ENCODE measurements around the gene ACTR1A. TPM values are rescaled to one million over a fixed set of nuclear protein-coding genes. Genes with fewer than 3 reads are reported as not detected.

The ACTR1A gene
- 139 and 144 TPM in 2 replicates for total RNA-seq
- long read RNA-seq, transcript ACTR1A-201 (11 exons, 2,829 nt): major isoform, 157 of 194 reads
- long read RNA-seq, partial matches to known transcripts: 12 of 194 reads
- long read RNA-seq, other reads (novel, unspliced or antisense): 24 of 194 reads

GRCh38 chr10:102502337-102503151 lies at the start of gene ACTR1A:
Gene ACTR1A, minus strand, starts transcription at chr10:102502712. Its CDS starts 65 bp downstream, at chr10:102502647.
- Mint-ChIP-seq H3K27me3 (ENCODE audit: low read depth) (no peaks in the 10 kb centered on the region), H3K4me3 (no peak within 1 kb of the TSS)
- TF ChIP-seq CTCF (conservative IDR thresholded peaks at IDR 0.05): no peak

GRCh38 chr10:102550636-102551210 lies 48.2 kb upstream of the ACTR1A start:
- no peak for DNase-seq (ENCODE audit: low read depth, low spot score)
- Mint-ChIP-seq H3K4me1 (peaks cover under 1% of the 10 kb centered on the region), H3K36me3 (ENCODE audit: low read depth) (peaks cover 21% of the 10 kb centered on the region), H3K27me3 (ENCODE audit: low read depth) (no peaks in the 10 kb centered on the region), H3K4me3 (no peak overlapping the region), H3K27ac (ENCODE audit: unreplicated experiment) (no peak overlapping the region), H3K9me3 (no peaks in the 10 kb centered on the region)
- TF ChIP-seq CTCF (conservative IDR thresholded peaks at IDR 0.05): no peak

More at GRCh38 chr10:102502337-102503151, at the start of gene ACTR1A:
- peak within 1 kb of the TSS; percentile 72 for H3K27ac Mint-ChIP-seq (ENCODE audit: unreplicated experiment)
- peaks cover 19% of the 10 kb centered on the region for H3K4me1 Mint-ChIP-seq
- H3K9me3 Mint-ChIP-seq: no peaks in the 10 kb centered on the region
- DNase-seq (ENCODE audit: low read depth, low spot score): peak; percentile 95
- no peaks in the 10 kb centered on the region for H3K36me3 Mint-ChIP-seq (ENCODE audit: low read depth)

GRCh38 chr10:102549549-102549948 lies 47.0 kb upstream of the ACTR1A start:
- peaks cover 20% of the 10 kb centered on the region for H3K36me3 Mint-ChIP-seq (ENCODE audit: low read depth)
- no peaks in the 10 kb centered on the region for H3K27me3 Mint-ChIP-seq (ENCODE audit: low read depth)
- no peak overlapping the region for H3K27ac Mint-ChIP-seq (ENCODE audit: unreplicated experiment)

GRCh38 chr10:102546606-102547320 lies 44.3 kb upstream of the ACTR1A start:
- no peak overlapping the region for H3K4me3 Mint-ChIP-seq
- TF ChIP-seq CTCF (conservative IDR thresholded peaks at IDR 0.05): no peak

More at GRCh38 chr10:102549549-102549948, 47.0 kb upstream of the ACTR1A start:
- Mint-ChIP-seq H3K9me3 (no peaks in the 10 kb centered on the region), H3K4me1 (no peaks in the 10 kb centered on the region), H3K4me3 (no peak overlapping the region)
- no peak for TF ChIP-seq CTCF (conservative IDR thresholded peaks at IDR 0.05)
- no peak for DNase-seq (ENCODE audit: low read depth, low spot score)

GRCh38 chr10:102545997-102546396 lies 43.5 kb upstream of the ACTR1A start:
- H3K27me3 Mint-ChIP-seq (ENCODE audit: low read depth): no peaks in the 10 kb centered on the region
- peak overlapping the region; percentile 75 for H3K27ac Mint-ChIP-seq (ENCODE audit: unreplicated experiment)
- H3K9me3 Mint-ChIP-seq: no peaks in the 10 kb centered on the region
- no peaks in the 10 kb centered on the region for H3K4me1 Mint-ChIP-seq
- no peak for TF ChIP-seq CTCF (conservative IDR thresholded peaks at IDR 0.05)
- H3K4me3 Mint-ChIP-seq: no peak overlapping the region
- DNase-seq (ENCODE audit: low read depth, low spot score): no peak
- peaks cover 10% of the 10 kb centered on the region for H3K36me3 Mint-ChIP-seq (ENCODE audit: low read depth)

More at GRCh38 chr10:102546606-102547320, 44.3 kb upstream of the ACTR1A start:
- no peaks in the 10 kb centered on the region for H3K27me3 Mint-ChIP-seq (ENCODE audit: low read depth)
- DNase-seq (ENCODE audit: low read depth, low spot score): no peak
- H3K36me3 Mint-ChIP-seq (ENCODE audit: low read depth): peaks cover 12% of the 10 kb centered on the region
- H3K9me3 Mint-ChIP-seq: no peaks in the 10 kb centered on the region
- H3K27ac Mint-ChIP-seq (ENCODE audit: unreplicated experiment): no peak overlapping the region
- no peaks in the 10 kb centered on the region for H3K4me1 Mint-ChIP-seq

Measured in neural crest cell (in vitro differentiated cells).